ENCODE measurements around the gene OSBPL8.
"Not testable (repeated sequence)": the region's sequence is repeated elsewhere in the genome, so short reads cannot be mapped to it uniquely, and the experiment has no call there.

The OSBPL8 gene

GRCh38 chr12:76480796-76481195 lies 78.8 kb downstream of the OSBPL8 start:
- in situ Hi-C loops (cut with HindIII; ENCODE audit: low sequenced_read_pairs), result no loop called here

GRCh38 chr12:76478045-76478444 lies 81.5 kb downstream of the OSBPL8 start:
- in situ Hi-C loops (cut with HindIII; ENCODE audit: low sequenced_read_pairs), result no loop called here

GRCh38 chr12:76472862-76473261 lies 86.7 kb downstream of the OSBPL8 start:
- in situ Hi-C loops (cut with HindIII; ENCODE audit: low sequenced_read_pairs), result not testable (repeated sequence)

GRCh38 chr12:76471579-76471978 lies 88.0 kb downstream of the OSBPL8 start:
- in situ Hi-C loops (cut with HindIII; ENCODE audit: low sequenced_read_pairs), result no loop called here

- in situ Hi-C loops (cut with HindIII; ENCODE audit: low sequenced_read_pairs), result no loop called here
These were observed 89.3 kb downstream of the OSBPL8 start for GRCh38 chr12:76470028-76470939.

GRCh38 chr12:76464631-76465166 lies 94.9 kb downstream of the OSBPL8 start:
- in situ Hi-C loops (cut with HindIII; ENCODE audit: low sequenced_read_pairs), result no loop called here

- in situ Hi-C loops (cut with HindIII; ENCODE audit: low sequenced_read_pairs), result no loop called here
These were observed 96.8 kb downstream of the OSBPL8 start for GRCh38 chr12:76462668-76463224.

- in situ Hi-C loops (cut with HindIII; ENCODE audit: low sequenced_read_pairs), result no loop called here
These were observed 98.8 kb downstream of the OSBPL8 start for GRCh38 chr12:76460807-76461206.

GRCh38 chr12:76457818-76458217 lies 101.8 kb downstream of the OSBPL8 start:
- in situ Hi-C loops (cut with HindIII; ENCODE audit: low sequenced_read_pairs), result no loop called here

- in situ Hi-C loops (cut with HindIII; ENCODE audit: low sequenced_read_pairs), result no loop called here
These were observed 102.6 kb downstream of the OSBPL8 start for GRCh38 chr12:76457010-76457409.

- in situ Hi-C loops (cut with HindIII; ENCODE audit: low sequenced_read_pairs), result no loop called here
These were observed 103.8 kb downstream of the OSBPL8 start for GRCh38 chr12:76455582-76456345.

GRCh38 chr12:76451528-76451927 lies 108.0 kb downstream of the OSBPL8 start:
- in situ Hi-C loops (cut with HindIII; ENCODE audit: low sequenced_read_pairs), result no loop called here

GRCh38 chr12:76450690-76451089 lies 108.9 kb downstream of the OSBPL8 start:
- in situ Hi-C loops (cut with HindIII; ENCODE audit: low sequenced_read_pairs), result no loop called here

GRCh38 chr12:76449993-76450392 lies 109.6 kb downstream of the OSBPL8 start:
- in situ Hi-C loops (cut with HindIII; ENCODE audit: low sequenced_read_pairs), result no loop called here

GRCh38 chr12:76449583-76449982 lies 110.0 kb downstream of the OSBPL8 start:
- in situ Hi-C loops (cut with HindIII; ENCODE audit: low sequenced_read_pairs), result no loop called here

- in situ Hi-C loops (cut with HindIII; ENCODE audit: low sequenced_read_pairs), result no loop called here
These were observed 110.6 kb downstream of the OSBPL8 start for GRCh38 chr12:76449016-76449415.

- in situ Hi-C loops (cut with HindIII; ENCODE audit: low sequenced_read_pairs), result no loop called here
These were observed 113.5 kb downstream of the OSBPL8 start for GRCh38 chr12:76446090-76446489.

GRCh38 chr12:76445462-76445861 lies 114.1 kb downstream of the OSBPL8 start:
- in situ Hi-C loops (cut with HindIII; ENCODE audit: low sequenced_read_pairs), result no loop called here

- in situ Hi-C loops (cut with HindIII; ENCODE audit: low sequenced_read_pairs), result no loop called here
These were observed 115.1 kb downstream of the OSBPL8 start for GRCh38 chr12:76444408-76444984.

- in situ Hi-C loops (cut with HindIII; ENCODE audit: low sequenced_read_pairs), result no loop called here
These were observed 118.6 kb downstream of the OSBPL8 start for GRCh38 chr12:76441016-76441415.

GRCh38 chr12:76432733-76433132 lies 126.8 kb downstream of the OSBPL8 start:
- in situ Hi-C loops (cut with HindIII; ENCODE audit: low sequenced_read_pairs), result no loop called here
